Placental epithelial cell (primary cell): ENCODE data around the gene PGLYRP2. TPM values are rescaled to one million over a fixed set of nuclear protein-coding genes. Genes with fewer than 3 reads are reported as not detected.

Source experiments
- small RNA-seq: library from RNA; depleted of rRNA; stranded (forward); fragments of <200 nt; gene quantifications from one replicate; pipeline ENCODE3, GENCODE V24; 2012
- total RNA-seq: library from RNA; depleted of rRNA; stranded (reverse); fragments of >200 nt; gene quantifications from 2 replicates; pipeline ENCODE4 v1.2.3, GENCODE V29; 2012

PGLYRP2 gene, protein sequence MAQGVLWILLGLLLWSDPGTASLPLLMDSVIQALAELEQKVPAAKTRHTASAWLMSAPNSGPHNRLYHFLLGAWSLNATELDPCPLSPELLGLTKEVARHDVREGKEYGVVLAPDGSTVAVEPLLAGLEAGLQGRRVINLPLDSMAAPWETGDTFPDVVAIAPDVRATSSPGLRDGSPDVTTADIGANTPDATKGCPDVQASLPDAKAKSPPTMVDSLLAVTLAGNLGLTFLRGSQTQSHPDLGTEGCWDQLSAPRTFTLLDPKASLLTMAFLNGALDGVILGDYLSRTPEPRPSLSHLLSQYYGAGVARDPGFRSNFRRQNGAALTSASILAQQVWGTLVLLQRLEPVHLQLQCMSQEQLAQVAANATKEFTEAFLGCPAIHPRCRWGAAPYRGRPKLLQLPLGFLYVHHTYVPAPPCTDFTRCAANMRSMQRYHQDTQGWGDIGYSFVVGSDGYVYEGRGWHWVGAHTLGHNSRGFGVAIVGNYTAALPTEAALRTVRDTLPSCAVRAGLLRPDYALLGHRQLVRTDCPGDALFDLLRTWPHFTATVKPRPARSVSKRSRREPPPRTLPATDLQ
- total RNA-seq = not detected in 2 replicates

DNA sequence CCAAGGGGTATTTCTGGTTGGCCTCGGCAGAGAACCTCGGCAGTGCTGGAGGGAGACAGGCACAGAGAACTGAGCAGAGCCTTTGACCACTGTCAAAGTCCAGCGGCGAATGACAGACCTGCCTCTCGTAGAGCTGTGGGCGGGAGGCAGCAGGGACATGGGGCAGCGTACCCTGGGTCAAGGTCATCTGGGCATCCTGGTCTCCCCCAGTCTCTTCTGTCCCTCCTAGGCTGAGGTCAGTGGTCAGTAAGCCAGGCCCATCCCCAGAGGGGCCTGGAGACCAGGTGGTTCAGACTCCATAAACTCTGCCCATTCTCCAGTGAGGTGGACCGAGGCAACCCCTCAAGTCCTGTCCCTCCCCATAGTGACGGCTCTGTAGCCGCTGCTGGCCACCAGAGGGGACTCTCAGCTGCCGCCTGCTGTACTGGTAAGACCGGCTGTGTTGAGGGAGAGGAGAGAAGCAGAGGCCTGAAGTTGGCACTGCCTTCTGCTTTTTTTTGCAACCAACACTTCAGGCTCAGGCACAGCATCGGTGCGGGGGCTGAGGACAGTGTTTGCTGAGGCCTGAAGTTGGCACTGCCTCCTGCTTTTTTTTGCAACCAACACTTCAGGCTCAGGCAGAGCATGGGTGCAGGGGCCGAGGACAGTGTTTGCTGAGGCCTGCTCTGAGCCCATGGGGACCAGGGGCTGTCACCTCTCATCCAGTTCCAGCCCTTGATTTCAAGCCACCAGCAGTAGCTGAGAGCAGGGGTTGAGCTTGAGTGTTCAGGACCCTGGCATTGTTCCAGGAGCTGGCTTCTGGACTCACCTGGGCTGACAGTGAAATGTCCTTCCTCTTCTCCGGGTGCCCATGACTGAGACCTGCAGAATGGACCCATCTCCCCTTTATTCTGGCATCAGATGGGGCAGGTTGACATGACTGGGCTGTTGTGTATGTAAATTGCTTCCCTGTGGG lies at the start of gene PGLYRP2:
TSS of gene PGLYRP2 (minus strand) at position 111 of the 955 bp plus-strand sequence. CDS start 130 bp downstream, outside the sequence.

DNA sequence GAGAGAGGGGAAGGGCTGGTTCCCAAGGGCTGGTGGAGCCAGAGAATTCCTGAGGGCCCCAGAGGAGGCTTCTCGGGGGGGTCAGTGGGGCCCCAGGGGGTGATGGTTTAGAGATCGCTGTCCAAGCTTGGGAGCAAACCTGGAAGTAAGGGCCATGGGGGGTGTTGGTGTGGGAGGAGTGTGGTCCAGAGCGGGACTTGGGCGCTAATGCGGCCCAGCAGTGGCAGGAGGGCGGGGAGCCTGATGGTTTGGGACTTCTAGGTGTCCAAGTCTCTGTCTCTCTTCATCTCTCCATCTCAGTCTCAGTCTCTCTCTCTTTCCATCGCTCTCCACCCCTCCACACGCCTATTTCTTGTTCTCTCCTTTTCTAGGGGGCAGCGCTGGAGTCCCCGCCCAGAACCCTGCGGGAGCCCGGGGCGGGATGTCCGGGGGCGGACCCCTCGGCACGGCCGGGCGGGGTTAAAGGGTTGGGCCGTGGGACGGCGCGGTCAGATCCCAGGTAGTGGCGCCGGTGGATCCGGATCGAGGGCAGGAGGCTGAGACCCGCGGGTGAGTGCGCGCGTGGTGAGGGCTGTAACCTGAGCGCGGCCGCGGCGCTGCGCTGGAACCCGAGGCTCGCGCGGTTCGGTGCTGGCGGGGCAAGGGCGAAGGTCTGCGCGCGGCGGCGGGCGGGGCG lies 28.9 kb upstream of the PGLYRP2 start, which contains the start of gene CYP4F22:
TSS of gene CYP4F22 (plus strand) at position 491 of the 676 bp plus-strand sequence. CDS start 16,812 bp downstream, outside the sequence.

GRCh38 chr19:15464394-15465385 lies 14.6 kb downstream of the PGLYRP2 start, which contains the start of gene RASAL3:
RASAL3 (minus strand) TSS chr19:15464544; CDS start chr19:15464358, 186 bp downstream.

DNA sequence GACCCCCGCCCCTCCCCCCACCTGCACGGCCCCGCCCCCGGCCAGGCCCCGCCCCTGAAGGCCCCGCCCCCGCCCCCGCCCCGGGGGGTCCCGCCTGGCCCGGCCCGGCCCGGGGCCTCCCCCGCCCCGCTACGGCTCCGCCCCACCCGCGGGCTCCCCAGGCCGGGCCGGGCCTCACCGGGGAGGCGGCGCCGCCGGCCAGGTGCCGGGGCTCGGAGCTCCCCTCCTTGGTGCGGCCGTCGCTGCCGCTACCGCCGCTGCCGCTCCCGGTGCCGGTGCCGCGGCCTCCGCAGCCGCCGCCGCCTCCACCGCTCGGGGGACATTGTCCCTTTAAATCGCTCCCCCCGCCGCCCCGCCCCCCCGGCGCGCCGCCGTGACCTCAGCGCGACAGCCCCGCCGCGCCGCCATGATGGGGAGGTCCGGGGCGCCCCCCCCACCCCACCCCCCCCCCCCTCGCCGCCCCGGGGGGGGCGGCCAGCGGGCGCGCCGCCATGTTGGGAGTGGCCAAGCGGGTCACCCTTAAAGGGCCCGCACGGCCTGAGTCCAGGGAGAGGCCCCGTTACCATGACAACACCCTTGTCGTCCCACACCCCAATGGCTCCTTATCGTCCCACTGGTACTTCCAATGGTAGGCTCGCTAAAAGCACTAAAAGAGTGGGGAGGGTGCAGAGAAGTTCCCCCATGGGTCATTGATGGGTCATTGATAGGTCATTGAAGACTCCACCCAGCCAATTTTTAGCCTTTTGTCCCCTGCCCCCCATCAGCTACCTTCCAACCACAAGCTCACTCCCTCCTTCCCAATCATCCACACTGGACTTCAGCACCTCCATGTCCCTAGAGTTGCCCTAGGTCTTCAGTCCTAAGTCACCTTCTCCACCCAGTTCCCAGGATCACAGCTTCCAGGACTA lies 29.4 kb downstream of the PGLYRP2 start, which contains the start of gene WIZ:
TSS of gene WIZ (minus strand) at position 337 of the 908 bp plus-strand sequence. CDS start 1,649 bp downstream, outside the sequence.

Small RNAs within 50 kb of the gene (small RNA-seq; reads per million reads assigned to genes)
- gene MIR1470 = not detected

Other genes with a start within 250 kb of the PGLYRP2 start
- 0.11 TPM in 1 of 2 replicates, not detected in the other for gene EPHX3, start 247.1 kb downstream of the PGLYRP2 start, total RNA-seq
- 26.8 and 28.7 TPM in 2 replicates for gene BRD4, start 147.0 kb downstream of the PGLYRP2 start, total RNA-seq
- 23.9 and 27.5 TPM in 2 replicates for gene AKAP8, start 99.7 kb downstream of the PGLYRP2 start, total RNA-seq
- gene AKAP8L, start 60.5 kb downstream of the PGLYRP2 start, total RNA-seq = 49.5 and 64.7 TPM in 2 replicates
- gene WIZ, start 29.5 kb downstream of the PGLYRP2 start, total RNA-seq = 13.3 and 14.6 TPM in 2 replicates
- 0.39 TPM in 1 of 2 replicates, not detected in the other for gene RASAL3, start 15.0 kb downstream of the PGLYRP2 start, total RNA-seq
- gene CYP4F22, start 29.0 kb upstream of the PGLYRP2 start, total RNA-seq = not detected in 2 replicates
- gene CYP4F8, start 135.7 kb upstream of the PGLYRP2 start, total RNA-seq = not detected in 2 replicates
- under 0.01 TPM in 1 of 2 replicates, not detected in the other for gene CYP4F3, start 161.4 kb upstream of the PGLYRP2 start, total RNA-seq
- gene CYP4F12, start 193.6 kb upstream of the PGLYRP2 start, total RNA-seq = not detected in 2 replicates
- not detected in 2 replicates for gene OR10H2, start 248.5 kb upstream of the PGLYRP2 start, total RNA-seq